ENCODE results near the gene IL1RL2. TPM values are rescaled to one million over a fixed set of nuclear protein-coding genes. Genes with fewer than 3 reads are reported as not detected.
A peak's percentile ranks its signal among the peaks of the same experiment; 100 is the strongest.

Gene IL1RL2
- total RNA-seq, 1 donor = 1.7 TPM

- DNase-seq (ENCODE audit: low read depth) = no peak
- no peak for TF ChIP-seq CTCF (IDR thresholded peaks at IDR 0.05; ENCODE audit: insufficient read depth, low read length)
- H3K4me3 ChIP-seq (ENCODE audit: low read depth, low read length) = no peak overlapping the region
Observed at GRCh38 chr2:102241616-102242305, 54.9 kb downstream of the IL1RL2 start.

GRCh38 chr2:102245266-102246151 is 58.7 kb downstream of the IL1RL2 start:
- peak; percentile 81 for DNase-seq (ENCODE audit: low read depth)
- no peak overlapping the region for H3K4me3 ChIP-seq (ENCODE audit: low read depth, low read length)
- no peak for TF ChIP-seq CTCF (IDR thresholded peaks at IDR 0.05; ENCODE audit: insufficient read depth, low read length)

GRCh38 chr2:102250278-102250821 is 63.5 kb downstream of the IL1RL2 start:
- no peak for DNase-seq (ENCODE audit: low read depth)
- no peak for TF ChIP-seq CTCF (IDR thresholded peaks at IDR 0.05; ENCODE audit: insufficient read depth, low read length)
- no peak overlapping the region for H3K4me3 ChIP-seq (ENCODE audit: low read depth, low read length)

GRCh38 chr2:102251042-102251848 is 64.4 kb downstream of the IL1RL2 start:
- peak overlapping the region; percentile 50 for H3K4me3 ChIP-seq (ENCODE audit: low read depth, low read length)
- DNase-seq (ENCODE audit: low read depth) = no peak

GRCh38 chr2:102251849-102252203 is 65.0 kb downstream of the IL1RL2 start:
- no peak overlapping the region for H3K4me3 ChIP-seq (ENCODE audit: low read depth, low read length)
- no peak for DNase-seq (ENCODE audit: low read depth)
- TF ChIP-seq CTCF (IDR thresholded peaks at IDR 0.05; ENCODE audit: insufficient read depth, low read length) = no peak

More at GRCh38 chr2:102251042-102251848, 64.4 kb downstream of the IL1RL2 start:
- TF ChIP-seq CTCF (IDR thresholded peaks at IDR 0.05; ENCODE audit: insufficient read depth, low read length) = peak; percentile 54

- H3K4me3 ChIP-seq (ENCODE audit: low read depth, low read length) = no peak overlapping the region
- no peak for TF ChIP-seq CTCF (IDR thresholded peaks at IDR 0.05; ENCODE audit: insufficient read depth, low read length)
- no peak for DNase-seq (ENCODE audit: low read depth)
Observed at GRCh38 chr2:102252236-102252635, 65.4 kb downstream of the IL1RL2 start.
